HG03280 (cell line): ENCODE data around the gene ZNF462.

ENCODE experiments used
- ATAC-seq: cut with Tn5 transposase; IDR thresholded peaks from one replicate; pipeline ENCODE4 v1.9.1; 2021; ENCODE audit warnings: mild to moderate bottlenecking, moderate library complexity; ENCODE audit not compliant: unreplicated experiment

Gene ZNF462

GRCh38 chr9:107046692-107047091, 183.7 kb downstream of the ZNF462 start:
- ATAC-seq: peak; percentile 98

GRCh38 chr9:107049046-107049802, 186.3 kb downstream of the ZNF462 start:
- ATAC-seq: no peak

- ATAC-seq: no peak
These were observed 186.8 kb downstream of the ZNF462 start for GRCh38 chr9:107049803-107050184.

GRCh38 chr9:107051392-107051791, 188.4 kb downstream of the ZNF462 start:
- no peak for ATAC-seq

GRCh38 chr9:107054146-107054545, 191.2 kb downstream of the ZNF462 start:
- ATAC-seq: no peak

GRCh38 chr9:107059220-107059619, 196.3 kb downstream of the ZNF462 start:
- ATAC-seq: no peak

GRCh38 chr9:107060062-107060461, 197.1 kb downstream of the ZNF462 start:
- ATAC-seq: no peak
